ENCODE measurements around the gene OR2A14. TPM values are rescaled to one million over a fixed set of nuclear protein-coding genes. Genes with fewer than 3 reads are reported as not detected.

OR2A14 gene
- total RNA-seq, 5 donors from 2014 or later (not counting 1 experiment from before 2014, with no cell fraction given): not detected

GRCh38 chr7:144098776-144099175 lies 24.2 kb upstream of the OR2A14 start:
- CTCF ChIA-PET: no interaction called here

GRCh38 chr7:144100607-144101006 lies 22.4 kb upstream of the OR2A14 start:
- DNase-seq (no peak), ATAC-seq (replicated peaks in 1 of 4) (peak in 1 of 4 experiments; percentile 52)
- H3K4me3 ChIP-seq (ENCODE audit: control insufficient read depth in 1 of 2, extremely low read depth in 1 of 2, low read length in 1 of 2): no peak overlapping the region
- Mint-ChIP-seq H3K27me3 (peaks cover 5 to 14% of the 10 kb centered on the region in 2 donors), H3K36me3 (no peaks in the 10 kb centered on the region), H3K4me3 (no peak overlapping the region), H3K27ac (no peak overlapping the region), H3K9me3 (no peaks in the 10 kb centered on the region), H3K4me1 (peaks cover 7 to 13% (median 10%) of the 10 kb centered on the region in 3 donors)
- no CpG with 5 or more reads among the region's 3 CpGs for WGBS (ENCODE audit: insufficient coverage)
- H3K27ac ChIP-seq (ENCODE audit: low read length): no peak overlapping the region
- ChIA-PET CTCF (no interaction called here), POLR2A (no interaction called here)
- H3K9me3 ChIP-seq: no peaks in the 10 kb centered on the region
- H3K36me3 ChIP-seq (ENCODE audit: control insufficient read depth in 2 of 2, extremely low read depth in 1 of 2, insufficient read depth in 1 of 2, low read length in 1 of 2): no peaks in the 10 kb centered on the region
- peaks cover 0 to 9% of the 10 kb centered on the region in 2 experiments for H3K4me1 ChIP-seq (ENCODE audit: control insufficient read depth in 1 of 2, extremely low read depth in 1 of 2, insufficient read depth in 2 of 2, low read length in 2 of 2)
- peaks cover 0 to 2% of the 10 kb centered on the region in 2 experiments for H3K27me3 ChIP-seq (replicated peaks in 1 of 2; ENCODE audit: control insufficient read depth in 2 of 2, extremely low read depth in 1 of 2, insufficient read depth in 2 of 2, low read length in 1 of 2)

More at GRCh38 chr7:144098776-144099175, 24.2 kb upstream of the OR2A14 start:
- peaks cover 7 to 13% (median 10%) of the 10 kb centered on the region in 3 donors for H3K4me1 Mint-ChIP-seq
- H3K36me3 Mint-ChIP-seq: no peaks in the 10 kb centered on the region
- Histone ChIP-seq H3K36me3 (ENCODE audit: control insufficient read depth in 2 of 2, extremely low read depth in 1 of 2, insufficient read depth in 1 of 2, low read length in 1 of 2) (no peaks in the 10 kb centered on the region), H3K4me1 (ENCODE audit: control insufficient read depth in 1 of 2, extremely low read depth in 1 of 2, insufficient read depth in 2 of 2, low read length in 2 of 2) (peaks cover 0 to 9% of the 10 kb centered on the region in 2 experiments), H3K4me3 (ENCODE audit: control insufficient read depth in 1 of 2, extremely low read depth in 1 of 2, low read length in 1 of 2) (no peak overlapping the region), H3K27ac (ENCODE audit: low read length) (no peak overlapping the region), H3K9me3 (no peaks in the 10 kb centered on the region), H3K27me3 (replicated peaks in 1 of 2; ENCODE audit: control insufficient read depth in 2 of 2, extremely low read depth in 1 of 2, insufficient read depth in 2 of 2, low read length in 1 of 2) (peaks cover 0 to 4% of the 10 kb centered on the region in 2 experiments)
- H3K27ac Mint-ChIP-seq: no peak overlapping the region
- H3K27me3 Mint-ChIP-seq: peaks cover 5 to 19% of the 10 kb centered on the region in 2 donors
- H3K9me3 Mint-ChIP-seq: peaks cover 0 to 5% (median 0%) of the 10 kb centered on the region in 3 donors
- H3K4me3 Mint-ChIP-seq: no peak overlapping the region
- DNase-seq: no peak
- POLR2A ChIA-PET: no interaction called here
- ATAC-seq (replicated peaks in 1 of 4): no peak

GRCh38 chr7:144102041-144102440 lies 20.9 kb upstream of the OR2A14 start:
- Mint-ChIP-seq H3K4me1 (peaks cover 7 to 13% (median 10%) of the 10 kb centered on the region in 3 donors), H3K27me3 (peaks cover 0 to 6% of the 10 kb centered on the region in 2 donors), H3K9me3 (no peaks in the 10 kb centered on the region), H3K4me3 (no peak overlapping the region), H3K27ac (no peak overlapping the region), H3K36me3 (no peaks in the 10 kb centered on the region)
- H3K36me3 ChIP-seq (ENCODE audit: control insufficient read depth in 2 of 2, extremely low read depth in 1 of 2, insufficient read depth in 1 of 2, low read length in 1 of 2): no peaks in the 10 kb centered on the region
- DNase-seq (no peak), ATAC-seq (replicated peaks in 1 of 4) (no peak)
- peaks cover 0 to 9% of the 10 kb centered on the region in 2 experiments for H3K4me1 ChIP-seq (ENCODE audit: control insufficient read depth in 1 of 2, extremely low read depth in 1 of 2, insufficient read depth in 2 of 2, low read length in 2 of 2)
- ChIA-PET POLR2A (no interaction called here), CTCF (no interaction called here)
- no peaks in the 10 kb centered on the region for H3K27me3 ChIP-seq (replicated peaks in 1 of 2; ENCODE audit: control insufficient read depth in 2 of 2, extremely low read depth in 1 of 2, insufficient read depth in 2 of 2, low read length in 1 of 2)
- no peaks in the 10 kb centered on the region for H3K9me3 ChIP-seq
- H3K4me3 ChIP-seq (ENCODE audit: control insufficient read depth in 1 of 2, extremely low read depth in 1 of 2, low read length in 1 of 2): no peak overlapping the region
- H3K27ac ChIP-seq (ENCODE audit: low read length): no peak overlapping the region

GRCh38 chr7:144105211-144105610 lies 17.8 kb upstream of the OR2A14 start:
- Histone ChIP-seq H3K27ac (ENCODE audit: low read length) (no peak overlapping the region), H3K4me1 (ENCODE audit: control insufficient read depth in 1 of 2, extremely low read depth in 1 of 2, insufficient read depth in 2 of 2, low read length in 2 of 2) (peaks cover 0 to 6% of the 10 kb centered on the region in 2 experiments), H3K27me3 (replicated peaks in 1 of 2; ENCODE audit: control insufficient read depth in 2 of 2, extremely low read depth in 1 of 2, insufficient read depth in 2 of 2, low read length in 1 of 2) (no peaks in the 10 kb centered on the region), H3K9me3 (no peaks in the 10 kb centered on the region), H3K36me3 (ENCODE audit: control insufficient read depth in 2 of 2, extremely low read depth in 1 of 2, insufficient read depth in 1 of 2, low read length in 1 of 2) (no peaks in the 10 kb centered on the region), H3K4me3 (ENCODE audit: control insufficient read depth in 1 of 2, extremely low read depth in 1 of 2, low read length in 1 of 2) (no peak overlapping the region)
- ChIA-PET POLR2A (no interaction called here), CTCF (interaction anchor here in 1 of 2 donors (0.9 kb wide), 1 partner anchor 23 kb away, joined by 3 read pairs; no protein-coding TSS in a partner anchor)
- no peaks in the 10 kb centered on the region for H3K9me3 Mint-ChIP-seq
- no peaks in the 10 kb centered on the region for H3K36me3 Mint-ChIP-seq
- H3K27me3 Mint-ChIP-seq: peaks cover 6 to 7% of the 10 kb centered on the region in 2 donors
- H3K27ac Mint-ChIP-seq: no peak overlapping the region
- H3K4me1 Mint-ChIP-seq: peaks cover 6 to 12% (median 10%) of the 10 kb centered on the region in 3 donors
- ATAC-seq (replicated peaks in 1 of 4) (no peak), DNase-seq (no peak)
- no peak overlapping the region for H3K4me3 Mint-ChIP-seq

- Mint-ChIP-seq H3K4me1 (no peaks in the 10 kb centered on the region), H3K27ac (no peak within 1 kb of the TSS), H3K27me3 (peaks cover 6 to 19% of the 10 kb centered on the region in 2 donors), H3K4me3 (no peak within 1 kb of the TSS), H3K9me3 (no peaks in the 10 kb centered on the region), H3K36me3 (no peaks in the 10 kb centered on the region)
- Histone ChIP-seq H3K4me1 (ENCODE audit: control insufficient read depth in 1 of 2, extremely low read depth in 1 of 2, insufficient read depth in 2 of 2, low read length in 2 of 2) (no peaks in the 10 kb centered on the region), H3K36me3 (ENCODE audit: control insufficient read depth in 2 of 2, extremely low read depth in 1 of 2, insufficient read depth in 1 of 2, low read length in 1 of 2) (no peaks in the 10 kb centered on the region), H3K27me3 (replicated peaks in 1 of 2; ENCODE audit: control insufficient read depth in 2 of 2, extremely low read depth in 1 of 2, insufficient read depth in 2 of 2, low read length in 1 of 2) (no peaks in the 10 kb centered on the region), H3K4me3 (ENCODE audit: control insufficient read depth in 1 of 2, extremely low read depth in 1 of 2, low read length in 1 of 2) (no peak within 1 kb of the TSS), H3K27ac (ENCODE audit: low read length) (no peak within 1 kb of the TSS), H3K9me3 (no peaks in the 10 kb centered on the region)
- no CpG with 5 or more reads among the region's 2 CpGs for WGBS (ENCODE audit: insufficient coverage)
- CTCF ChIA-PET: no interaction called here
- POLR2A ChIA-PET: no interaction called here
- no peak for DNase-seq
- no peak for ATAC-seq (replicated peaks in 1 of 4)
Observed at GRCh38 chr7:144109283-144109682, 13.7 kb upstream of the OR2A14 start, which contains the start of gene OR2A2. Gene OR2A2 (plus strand): TSS chr7:144109583. CDS start chr7:144109583, 0 bp downstream.

GRCh38 chr7:144110272-144110671 lies 12.7 kb upstream of the OR2A14 start:
- H3K27me3 Mint-ChIP-seq: peaks cover 6 to 19% of the 10 kb centered on the region in 2 donors
- H3K9me3 ChIP-seq: no peaks in the 10 kb centered on the region
- ATAC-seq (replicated peaks in 1 of 4): no peak
- H3K4me3 ChIP-seq (ENCODE audit: control insufficient read depth in 1 of 2, extremely low read depth in 1 of 2, low read length in 1 of 2): no peak overlapping the region
- no peaks in the 10 kb centered on the region for H3K36me3 ChIP-seq (ENCODE audit: control insufficient read depth in 2 of 2, extremely low read depth in 1 of 2, insufficient read depth in 1 of 2, low read length in 1 of 2)
- no peak overlapping the region for H3K4me3 Mint-ChIP-seq
- no peaks in the 10 kb centered on the region for H3K27me3 ChIP-seq (replicated peaks in 1 of 2; ENCODE audit: control insufficient read depth in 2 of 2, extremely low read depth in 1 of 2, insufficient read depth in 2 of 2, low read length in 1 of 2)
- H3K27ac ChIP-seq (ENCODE audit: low read length): no peak overlapping the region
- WGBS (ENCODE audit: insufficient coverage): 81% methylated on average over 3 of the region's 5 CpGs
- H3K36me3 Mint-ChIP-seq: no peaks in the 10 kb centered on the region
- H3K27ac Mint-ChIP-seq: no peak overlapping the region
- POLR2A ChIA-PET: no interaction called here
- H3K9me3 Mint-ChIP-seq: no peaks in the 10 kb centered on the region
- no peaks in the 10 kb centered on the region for H3K4me1 Mint-ChIP-seq
- no peak for DNase-seq
- CTCF ChIA-PET: no interaction called here
- H3K4me1 ChIP-seq (ENCODE audit: control insufficient read depth in 1 of 2, extremely low read depth in 1 of 2, insufficient read depth in 2 of 2, low read length in 2 of 2): no peaks in the 10 kb centered on the region

GRCh38 chr7:144113651-144114050 lies 9.3 kb upstream of the OR2A14 start:
- Mint-ChIP-seq H3K4me1 (no peaks in the 10 kb centered on the region), H3K27ac (no peak overlapping the region), H3K9me3 (no peaks in the 10 kb centered on the region), H3K4me3 (no peak overlapping the region), H3K27me3 (peaks cover 8 to 17% of the 10 kb centered on the region in 2 donors), H3K36me3 (no peaks in the 10 kb centered on the region)
- no peak for ATAC-seq (replicated peaks in 1 of 4)
- Histone ChIP-seq H3K9me3 (no peaks in the 10 kb centered on the region), H3K4me3 (ENCODE audit: control insufficient read depth in 1 of 2, extremely low read depth in 1 of 2, low read length in 1 of 2) (no peak overlapping the region), H3K27ac (ENCODE audit: low read length) (no peak overlapping the region), H3K36me3 (ENCODE audit: control insufficient read depth in 2 of 2, extremely low read depth in 1 of 2, insufficient read depth in 1 of 2, low read length in 1 of 2) (no peaks in the 10 kb centered on the region), H3K4me1 (ENCODE audit: control insufficient read depth in 1 of 2, extremely low read depth in 1 of 2, insufficient read depth in 2 of 2, low read length in 2 of 2) (no peaks in the 10 kb centered on the region), H3K27me3 (replicated peaks in 1 of 2; ENCODE audit: control insufficient read depth in 2 of 2, extremely low read depth in 1 of 2, insufficient read depth in 2 of 2, low read length in 1 of 2) (peaks cover 0 to 5% of the 10 kb centered on the region in 2 experiments)
- POLR2A ChIA-PET: no interaction called here
- DNase-seq: no peak
- CTCF ChIA-PET: interaction anchor here in 1 of 2 donors (1.2 kb wide), 1 partner anchor 14 kb away, joined by 4 read pairs; no protein-coding TSS in a partner anchor
- no CpG with 5 or more reads among the region's 1 CpG for WGBS (ENCODE audit: insufficient coverage)

All from T-cell (primary cell).